Fibroblast of lung (primary cell): ENCODE measurements around the gene PACSIN1. TPM values are rescaled to one million over a fixed set of nuclear protein-coding genes. Genes with fewer than 3 reads are reported as not detected.

Experiments used
- DNase-seq, 2 donors: peaks; one replicate each; pipeline versions ENCODE4 v3.0.0 to v3.0.0-alpha.2; 2010; ENCODE audit warnings: low read depth in 2 of 2
- H2AFZ ChIP-seq: 2 replicates; pipeline ENCODE4 v1.5.1; 2012; ENCODE audit warnings: low read length, control low read depth, inconsistent platforms
- H3K27ac ChIP-seq: 2 replicates; pipeline ENCODE4 v1.5.1; 2011; ENCODE audit warnings: low read length, control low read depth; ENCODE audit not compliant: insufficient read depth
- H3K27me3 ChIP-seq: 2 replicates; pipeline ENCODE4 v1.5.1; 2011; ENCODE audit warnings: mild to moderate bottlenecking, low read length; ENCODE audit not compliant: control insufficient read depth, insufficient read depth
- H3K36me3 ChIP-seq: 2 replicates; pipeline ENCODE4 v1.5.1; 2011; ENCODE audit warnings: low read length; ENCODE audit not compliant: control insufficient read depth, insufficient read depth
- H3K4me1 ChIP-seq: 2 replicates; pipeline ENCODE4 v1.5.1; 2011; ENCODE audit warnings: low read length; ENCODE audit not compliant: control insufficient read depth, insufficient read depth; ENCODE audit errors: extremely low read depth
- H3K4me2 ChIP-seq: 2 replicates; pipeline ENCODE4 v1.5.1; 2011; ENCODE audit warnings: low read length, control low read depth; ENCODE audit not compliant: insufficient read depth; ENCODE audit errors: extremely low read depth
- H3K4me3 ChIP-seq, 4 experiments: fragments of 200-600 bp in 1 of 4; sonication (generic) in 1 of 4; replicated peaks in 1 of 4; 2 replicates each; pipeline ENCODE4 v1.5.1; 2011 to 2016; ENCODE audit warnings: low read length in 4 of 4, low read depth in 3 of 4, mild to moderate bottlenecking in 3 of 4, control low read depth in 2 of 4, inconsistent platforms in 1 of 4, mixed read lengths in 1 of 4; ENCODE audit not compliant: insufficient read depth in 1 of 4; ENCODE audit errors: control extremely low read depth in 1 of 4
- H3K79me2 ChIP-seq: 2 replicates; pipeline ENCODE4 v1.5.1; 2012; ENCODE audit warnings: mild to moderate bottlenecking, low read length, inconsistent platforms; ENCODE audit not compliant: control insufficient read depth, insufficient read depth
- H3K9ac ChIP-seq: 2 replicates; pipeline ENCODE4 v1.5.1; 2011; ENCODE audit warnings: mild to moderate bottlenecking, low read length, control low read depth; ENCODE audit not compliant: insufficient read depth
- H3K9me3 ChIP-seq: 2 replicates; pipeline ENCODE4 v1.5.1; 2012; ENCODE audit warnings: low read depth, low read length; ENCODE audit not compliant: control insufficient read depth, insufficient read depth
- H4K20me1 ChIP-seq: 2 replicates; pipeline ENCODE4 v1.5.1; 2011; ENCODE audit warnings: low read length; ENCODE audit not compliant: control insufficient read depth, insufficient read depth; ENCODE audit errors: extremely low read depth
- CTCF ChIP-seq, 2 donors: IDR thresholded peaks in 1 of 2; conservative IDR thresholded peaks in 1 of 2; 1 replicate in 1 of 2; 2 replicates in 1 of 2; pipeline ENCODE4 v1.5.1; 2011 to 2012; ENCODE audit warnings: low read length in 2 of 2, control low read depth in 1 of 2, inconsistent platforms in 1 of 2, low read depth in 1 of 2, mild to moderate bottlenecking in 1 of 2
- EZH2 ChIP-seq: IDR thresholded peaks from 2 replicates; pipeline ENCODE4 v1.5.1; 2012; ENCODE audit warnings: low read length, control low read depth, mild to moderate bottlenecking; ENCODE audit errors: missing control alignments
- polyA plus RNA-seq, 2 donors: library from polyadenylated mRNA; depleted of rRNA in 1 of 2; stranded (reverse) in 1 of 2; unstranded in 1 of 2; fragments of >200 nt; gene quantifications; 2 replicates each; pipeline ENCODE4 v1.2.1, GENCODE V29; 2011 to 2012; ENCODE audit warnings: missing spikeins in 1 of 2
- total RNA-seq: library from RNA; depleted of rRNA; stranded (reverse); fragments of >200 nt; gene quantifications from 2 replicates; pipeline ENCODE4 v1.2.1, GENCODE V29; 2014

PACSIN1 gene
- total and polyA plus RNA-seq, 2 donors (not counting 1 experiment from before 2014, with no cell fraction given), result under 0.01 TPM; not detected in 1

DNA sequence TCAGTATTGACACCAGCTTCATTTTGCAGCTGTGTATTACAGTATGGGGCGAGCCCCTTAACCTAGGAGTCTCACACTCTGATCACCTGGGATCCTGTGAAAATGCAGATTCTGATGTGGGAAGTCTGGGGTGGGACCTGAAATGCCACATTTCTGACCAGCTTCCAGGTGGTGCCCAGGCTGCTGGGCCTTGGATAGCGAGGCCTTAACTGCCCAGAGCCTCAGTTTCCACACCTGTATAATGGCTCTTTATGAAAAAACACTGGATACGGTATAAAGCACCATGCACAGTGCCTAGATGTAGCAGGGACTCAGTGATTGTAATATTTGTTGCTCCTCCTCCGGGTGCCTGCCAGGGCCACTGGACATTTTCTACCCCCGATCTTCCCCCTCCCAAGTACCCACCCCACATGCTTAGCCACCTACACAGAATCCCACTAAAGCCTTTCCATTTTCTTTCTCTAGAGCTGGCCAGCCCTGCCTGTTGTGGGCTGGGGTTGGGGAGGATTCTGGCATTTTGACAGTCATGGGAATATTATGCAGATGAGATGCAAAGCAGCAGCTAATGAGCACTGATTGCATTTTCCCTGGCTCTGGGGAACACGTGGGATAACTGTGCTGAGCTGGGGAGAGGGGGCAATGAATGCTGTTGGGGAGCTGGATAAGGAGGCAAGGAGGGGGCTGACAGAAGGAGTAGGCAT lies 45.5 kb downstream of the PACSIN1 start:
- no peak for TF ChIP-seq CTCF (conservative IDR thresholded peaks at IDR 0.05 in 1 of 2, IDR thresholded peaks at IDR 0.05 in 1 of 2; ENCODE audit: low read depth in 1 of 2, low read length in 2 of 2)
- no peak for TF ChIP-seq EZH2

GRCh38 chr6:34511915-34512737 lies 46.2 kb downstream of the PACSIN1 start:
- DNase-seq, result no peak
- no peaks in the 10 kb centered on the region for H4K20me1 ChIP-seq
- no peaks in the 10 kb centered on the region for H3K9me3 ChIP-seq
- H3K4me1 ChIP-seq, result no peaks in the 10 kb centered on the region
- H3K4me2 ChIP-seq, result no peak overlapping the region
- TF ChIP-seq EZH2 (no peak), CTCF (conservative IDR thresholded peaks at IDR 0.05 in 1 of 2, IDR thresholded peaks at IDR 0.05 in 1 of 2; ENCODE audit: low read depth in 1 of 2, low read length in 2 of 2) (no peak)
- H3K4me3 ChIP-seq, result no peak overlapping the region
- H3K79me2 ChIP-seq, result no peaks in the 10 kb centered on the region
- peaks cover 28% of the 10 kb centered on the region for H3K27me3 ChIP-seq
- H3K36me3 ChIP-seq, result no peaks in the 10 kb centered on the region
- no peak overlapping the region for H2AFZ ChIP-seq
- no peak overlapping the region for H3K9ac ChIP-seq
- H3K27ac ChIP-seq, result no peak overlapping the region

More for the DNA sequence above, 45.5 kb downstream of the PACSIN1 start:
- no peaks in the 10 kb centered on the region for H4K20me1 ChIP-seq
- no peaks in the 10 kb centered on the region for H3K36me3 ChIP-seq
- H3K27me3 ChIP-seq, result peaks cover 28% of the 10 kb centered on the region
- H3K4me1 ChIP-seq, result no peaks in the 10 kb centered on the region
- H3K9me3 ChIP-seq, result no peaks in the 10 kb centered on the region
- DNase-seq, result no peak
- no peak overlapping the region for H3K4me2 ChIP-seq
- H3K9ac ChIP-seq, result no peak overlapping the region
- H3K27ac ChIP-seq, result no peak overlapping the region
- no peak overlapping the region for H3K4me3 ChIP-seq
- no peak overlapping the region for H2AFZ ChIP-seq
- no peaks in the 10 kb centered on the region for H3K79me2 ChIP-seq

GRCh38 chr6:34512738-34513115 lies 46.9 kb downstream of the PACSIN1 start:
- Histone ChIP-seq H2AFZ (no peak overlapping the region), H4K20me1 (no peaks in the 10 kb centered on the region), H3K27me3 (peaks cover 28% of the 10 kb centered on the region), H3K27ac (no peak overlapping the region), H3K9me3 (no peaks in the 10 kb centered on the region), H3K9ac (no peak overlapping the region), H3K36me3 (no peaks in the 10 kb centered on the region), H3K4me1 (no peaks in the 10 kb centered on the region), H3K79me2 (no peaks in the 10 kb centered on the region), H3K4me3 (no peak overlapping the region), H3K4me2 (no peak overlapping the region)
- DNase-seq, result no peak
- TF ChIP-seq EZH2, result no peak
- TF ChIP-seq CTCF (conservative IDR thresholded peaks at IDR 0.05 in 1 of 2, IDR thresholded peaks at IDR 0.05 in 1 of 2; ENCODE audit: low read depth in 1 of 2, low read length in 2 of 2), result no peak
